ENCODE data around the gene GPR63.

GPR63 gene, protein sequence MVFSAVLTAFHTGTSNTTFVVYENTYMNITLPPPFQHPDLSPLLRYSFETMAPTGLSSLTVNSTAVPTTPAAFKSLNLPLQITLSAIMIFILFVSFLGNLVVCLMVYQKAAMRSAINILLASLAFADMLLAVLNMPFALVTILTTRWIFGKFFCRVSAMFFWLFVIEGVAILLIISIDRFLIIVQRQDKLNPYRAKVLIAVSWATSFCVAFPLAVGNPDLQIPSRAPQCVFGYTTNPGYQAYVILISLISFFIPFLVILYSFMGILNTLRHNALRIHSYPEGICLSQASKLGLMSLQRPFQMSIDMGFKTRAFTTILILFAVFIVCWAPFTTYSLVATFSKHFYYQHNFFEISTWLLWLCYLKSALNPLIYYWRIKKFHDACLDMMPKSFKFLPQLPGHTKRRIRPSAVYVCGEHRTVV

DNA sequence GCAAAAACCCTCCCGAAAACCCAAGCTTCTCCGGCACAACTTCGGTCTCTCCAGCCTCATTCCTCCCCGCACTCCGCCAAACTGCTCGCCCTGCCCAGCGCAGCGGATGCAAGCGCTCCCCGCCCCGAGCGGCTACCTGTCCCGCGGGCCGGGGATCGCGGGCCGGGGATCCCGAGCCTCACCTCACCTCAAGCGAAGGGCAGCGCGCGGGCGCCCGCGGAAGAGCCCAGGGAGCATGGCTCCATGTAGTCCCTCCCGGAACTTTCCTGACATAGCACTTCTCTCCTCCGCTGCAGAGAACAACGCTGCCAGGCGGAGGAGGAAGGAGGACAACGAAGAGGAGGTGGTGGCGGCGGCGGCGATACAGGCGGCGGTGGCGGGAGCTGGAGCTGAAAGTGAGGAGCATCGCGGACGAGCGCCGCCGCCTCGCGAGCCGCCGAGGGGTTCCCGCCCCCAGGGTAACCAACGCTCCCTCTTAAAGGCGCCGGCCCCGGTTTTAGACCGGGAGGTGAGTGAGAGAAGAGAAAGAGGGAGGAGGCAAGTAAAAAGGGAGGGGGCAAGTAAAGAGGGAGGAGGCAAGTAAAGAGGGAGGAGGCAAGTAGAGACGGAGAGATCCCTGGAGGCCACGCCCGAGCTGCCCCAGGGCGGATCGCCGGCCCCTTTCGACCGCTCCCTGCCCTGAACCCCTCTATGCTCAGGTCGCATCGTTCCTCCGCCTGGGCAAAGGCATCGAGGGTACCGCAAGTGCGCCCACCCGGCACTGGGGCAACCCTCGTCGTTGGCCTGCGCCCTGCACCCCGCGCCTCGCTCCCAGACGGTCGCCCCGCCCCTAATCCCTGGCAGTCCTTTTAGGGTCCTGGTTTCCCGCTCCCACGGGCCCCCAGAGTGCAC is at the start of gene GPR63:
TSS of gene GPR63 (minus strand) at position 397 of the 891 bp plus-strand sequence. CDS start 37,746 bp downstream, outside the sequence.
- DNase-seq: peak; percentile 72

DNA sequence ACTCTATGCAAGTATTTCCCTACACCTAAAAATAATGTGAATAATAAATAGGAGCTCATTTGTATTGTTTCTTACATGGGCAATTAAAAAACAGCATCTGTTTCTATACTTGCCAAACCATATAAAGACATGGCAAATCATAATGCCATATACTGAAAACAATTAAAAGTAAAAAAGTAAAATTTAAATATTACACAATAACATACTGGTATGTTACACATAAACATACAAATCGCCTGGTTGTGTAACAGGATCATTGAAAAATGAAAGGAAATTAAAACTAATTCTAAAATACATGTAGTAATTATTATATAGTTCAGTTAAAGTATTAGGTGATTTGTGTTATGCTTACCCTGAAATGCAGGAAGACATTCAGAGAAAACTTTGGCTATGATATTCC is 49.2 kb upstream of the GPR63 start:
- DNase-seq: no peak

DNA sequence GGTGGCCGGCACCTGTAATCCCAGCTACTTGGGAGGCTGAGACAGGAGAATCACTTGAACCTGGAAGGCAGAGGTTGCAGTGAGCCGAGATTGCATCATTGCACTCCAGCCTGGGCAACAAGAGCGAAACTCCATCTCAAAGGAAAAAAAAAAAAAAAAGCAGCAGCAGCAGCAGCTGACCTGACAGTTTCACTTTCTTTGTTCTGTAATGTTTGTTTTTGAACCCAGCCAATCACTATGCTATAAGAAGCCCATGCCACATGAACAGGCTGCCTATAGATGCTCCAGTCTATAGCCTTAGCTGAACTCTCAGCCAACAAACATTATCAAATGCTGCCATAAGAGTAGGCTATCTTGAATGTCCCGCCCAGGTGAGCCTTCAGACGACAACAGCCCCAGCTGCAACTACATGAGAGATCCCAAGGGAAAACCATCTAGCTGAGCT is 47.9 kb upstream of the GPR63 start:
- DNase-seq: peak; percentile 35

DNA sequence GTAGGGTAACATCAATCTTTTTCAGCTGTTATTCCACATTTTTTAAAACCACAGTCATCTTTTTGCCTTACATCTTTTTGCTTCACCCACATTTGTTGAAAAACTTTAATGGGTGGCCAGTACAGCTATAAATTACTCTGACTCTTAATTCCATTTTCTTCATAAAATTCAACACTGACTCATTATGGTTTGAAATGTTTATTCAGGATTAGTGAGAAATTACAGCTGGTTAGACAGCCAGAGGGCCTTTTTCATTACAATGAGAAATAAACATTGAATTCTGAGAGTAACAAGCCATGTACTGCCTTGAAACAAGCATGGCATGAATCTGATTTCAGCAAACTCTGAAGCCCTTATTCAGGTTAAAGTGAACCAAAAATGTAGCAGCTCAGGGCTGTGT is 40.9 kb upstream of the GPR63 start:
- DNase-seq: no peak

DNA sequence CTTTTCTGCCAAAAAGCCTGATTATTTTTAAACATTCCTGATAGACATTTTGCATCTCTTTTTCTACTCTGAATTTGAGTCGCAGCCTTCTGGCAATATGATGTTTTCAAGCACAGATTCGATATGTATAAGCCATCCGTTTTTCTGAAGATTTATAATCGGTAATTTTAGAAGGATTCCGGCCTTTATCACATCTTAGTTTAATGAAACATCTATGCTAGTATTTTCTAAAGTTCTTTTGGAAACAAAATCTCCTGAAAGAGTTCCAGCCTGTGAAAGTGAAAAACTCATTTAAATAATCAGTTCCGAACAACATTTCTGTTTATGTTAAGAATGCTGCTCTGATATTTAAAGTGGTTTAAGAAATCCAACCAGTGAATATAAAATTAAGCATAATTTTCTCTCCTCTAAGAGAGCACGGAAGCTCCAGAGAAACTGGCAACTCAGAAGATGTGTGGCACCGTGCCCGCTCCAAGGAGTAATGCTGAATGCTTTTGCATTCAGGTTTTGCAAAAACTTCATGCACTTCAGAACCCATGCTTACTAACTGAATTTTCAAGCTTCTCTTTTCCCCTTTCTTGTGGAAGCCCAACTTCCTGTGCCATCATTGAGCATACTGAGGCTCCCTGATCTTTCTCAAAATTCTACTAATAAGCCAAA is 39.7 kb upstream of the GPR63 start:
- no peak for DNase-seq

DNA sequence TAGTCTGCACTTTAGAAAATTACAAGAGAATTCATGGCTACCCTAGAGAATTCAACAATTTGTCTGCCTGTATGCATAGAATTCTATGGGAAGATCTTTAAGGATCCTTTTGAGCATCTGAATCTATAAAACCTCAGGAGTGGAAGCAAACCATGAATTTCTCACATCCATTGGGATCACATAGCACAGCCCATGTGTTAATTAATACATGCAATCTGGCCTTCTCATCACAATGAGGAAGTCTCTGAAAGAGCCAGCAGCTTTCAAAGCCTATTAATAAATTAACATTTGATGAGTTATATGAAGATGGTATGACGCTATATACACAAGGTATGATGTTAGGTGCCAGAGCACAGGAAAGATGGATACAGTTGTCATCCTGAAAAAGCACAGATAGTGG is 35.7 kb upstream of the GPR63 start:
- no peak for DNase-seq

DNA sequence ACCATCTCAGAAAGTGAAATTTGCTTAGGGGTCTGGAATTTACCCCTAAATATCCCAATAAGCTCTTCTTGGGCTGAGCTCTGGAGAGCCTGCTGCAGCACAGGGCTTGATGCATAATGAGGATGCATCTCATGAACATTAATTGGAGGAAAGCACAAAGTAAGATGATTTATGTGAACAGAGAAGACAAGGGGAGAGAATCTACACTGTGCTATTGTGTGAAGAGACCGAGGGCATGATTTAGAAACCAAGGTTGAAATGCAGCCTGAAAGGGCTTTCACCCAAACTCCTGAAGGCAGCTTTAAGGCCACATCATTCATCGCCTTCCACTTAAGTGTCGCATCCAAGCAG is 27.8 kb upstream of the GPR63 start:
- DNase-seq: no peak

DNA sequence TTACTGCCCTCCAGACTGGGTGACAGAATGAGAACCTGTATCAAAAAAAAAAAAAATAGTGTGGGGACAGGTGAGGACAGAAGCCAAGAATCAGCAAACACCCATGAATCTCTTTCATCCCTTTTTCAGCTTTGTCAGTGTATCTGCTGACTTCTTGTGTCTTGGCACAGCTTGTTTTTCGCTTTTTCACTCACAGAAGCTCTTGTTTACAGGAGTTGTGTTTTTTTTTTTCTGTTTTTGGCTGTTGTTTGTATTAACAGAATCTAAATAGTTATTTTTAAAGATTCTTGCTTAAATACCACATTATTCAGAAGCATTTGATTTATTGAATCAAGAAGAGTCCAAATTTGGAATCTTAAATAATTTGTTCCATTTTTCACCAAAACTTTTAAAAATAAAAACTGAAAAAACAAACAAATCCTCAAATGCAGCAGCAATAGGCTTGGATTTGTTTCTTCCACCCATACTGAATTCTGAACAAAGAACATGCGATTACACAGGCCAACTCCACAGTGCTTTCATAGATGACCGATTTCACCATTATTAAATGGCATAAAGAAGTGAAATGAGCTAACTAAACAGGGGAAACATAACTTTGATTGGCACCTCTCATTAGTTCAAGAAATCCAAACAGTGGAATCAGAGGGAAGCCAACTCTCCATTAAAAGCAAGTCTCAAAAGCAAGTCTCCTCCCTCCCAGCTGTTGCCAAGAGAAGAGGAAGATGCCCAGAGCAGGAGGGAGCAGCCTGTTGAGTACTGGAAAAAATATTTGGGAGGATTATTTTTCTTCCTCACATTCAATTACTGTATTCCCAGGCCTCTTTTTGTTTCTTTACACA is 27.2 kb upstream of the GPR63 start:
- DNase-seq: no peak

DNA sequence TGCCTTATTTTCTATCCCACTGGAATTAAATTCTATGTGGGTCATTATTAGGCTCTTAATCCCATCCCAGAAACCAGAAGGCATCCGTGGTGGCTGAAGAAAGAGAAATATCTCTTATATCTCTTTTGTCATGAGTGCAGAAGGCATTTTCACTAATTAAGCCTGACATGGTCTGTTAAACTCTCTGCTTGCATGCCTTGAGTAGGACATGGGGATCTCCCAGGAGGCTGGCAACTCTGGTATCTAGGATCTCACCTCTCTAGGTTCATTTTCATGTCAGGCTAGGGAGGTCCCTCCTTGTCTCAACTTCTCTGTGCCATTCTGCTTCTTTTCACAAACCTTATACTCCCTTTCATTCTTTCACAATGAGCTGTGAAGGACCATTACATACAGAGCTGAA is 25.3 kb upstream of the GPR63 start:
- no peak for DNase-seq

DNA sequence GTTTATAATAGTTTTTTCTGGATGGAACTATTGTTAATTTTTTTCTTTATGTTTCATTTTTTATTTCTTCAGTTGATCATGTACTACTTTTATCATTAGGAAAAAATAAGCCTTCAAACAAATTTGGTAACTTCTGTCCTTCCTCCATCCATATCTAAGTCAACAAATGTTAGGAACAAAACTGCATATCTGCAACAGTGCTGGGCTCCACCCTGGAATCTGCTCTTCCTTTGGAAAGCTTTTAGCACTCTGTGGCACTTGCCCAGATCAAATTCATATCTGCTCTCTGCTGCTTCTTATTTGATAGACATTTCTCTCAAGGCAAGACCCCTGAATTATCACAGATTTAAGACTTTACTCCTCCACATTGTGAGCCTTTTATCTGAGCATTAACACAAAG is 24.3 kb upstream of the GPR63 start:
- DNase-seq: no peak

DNA sequence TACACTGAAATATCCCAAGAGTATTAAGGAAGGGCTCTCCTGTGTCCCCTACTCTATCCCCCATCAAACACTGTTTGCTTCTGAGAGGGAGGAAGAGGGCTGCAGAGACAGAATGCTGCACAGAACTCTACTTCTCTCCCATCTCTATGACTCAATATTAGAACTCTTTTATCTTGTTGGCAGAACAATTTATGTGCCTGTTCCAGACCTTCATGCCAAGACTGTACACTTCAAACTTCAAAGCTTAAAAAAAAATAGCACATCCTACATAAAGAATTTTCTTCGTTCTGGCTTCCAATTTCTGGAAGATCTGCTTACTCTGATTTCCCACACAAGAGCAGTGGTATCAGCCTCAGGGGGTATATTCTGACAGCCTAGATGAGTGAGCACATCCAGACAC is 19.6 kb upstream of the GPR63 start:
- DNase-seq: no peak

DNA sequence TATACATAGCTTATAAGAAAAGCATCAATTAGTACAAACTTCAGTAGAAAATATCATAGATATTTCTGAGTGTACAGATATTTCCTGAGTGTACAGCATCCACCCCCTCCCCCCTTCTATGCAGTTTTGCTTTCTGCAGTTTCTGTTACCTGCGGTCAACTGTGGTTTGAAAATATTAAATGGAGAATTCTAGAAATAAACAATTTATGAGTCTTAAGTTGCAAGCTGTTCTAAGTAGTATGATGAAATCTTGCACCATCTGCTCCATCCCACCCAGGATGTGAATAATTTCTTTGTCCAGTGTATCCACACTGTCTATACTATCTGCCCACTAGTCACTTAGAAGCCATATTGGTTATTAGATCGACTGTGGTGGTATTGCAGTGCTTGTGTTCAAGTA is 15.8 kb upstream of the GPR63 start:
- no peak for DNase-seq

DNA sequence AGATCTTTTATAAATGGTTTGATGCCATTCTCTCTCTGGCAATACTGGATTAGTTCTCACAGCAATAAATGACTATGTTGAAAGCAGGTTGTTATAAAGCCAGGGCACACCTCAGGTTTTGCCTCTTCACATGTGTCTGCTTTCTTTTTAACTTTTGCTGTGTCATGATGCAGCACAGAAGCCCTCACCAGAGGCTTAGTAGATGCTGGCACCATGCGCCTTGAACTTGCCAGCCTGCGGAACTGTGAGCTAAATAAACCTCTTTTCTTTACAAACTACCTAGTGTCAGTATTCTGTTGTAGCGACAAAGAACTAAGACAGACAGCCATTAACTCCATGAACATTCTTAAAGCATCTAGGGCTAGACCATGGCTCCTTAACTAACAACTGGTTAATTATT is 15.3 kb upstream of the GPR63 start:
- DNase-seq: no peak

DNA sequence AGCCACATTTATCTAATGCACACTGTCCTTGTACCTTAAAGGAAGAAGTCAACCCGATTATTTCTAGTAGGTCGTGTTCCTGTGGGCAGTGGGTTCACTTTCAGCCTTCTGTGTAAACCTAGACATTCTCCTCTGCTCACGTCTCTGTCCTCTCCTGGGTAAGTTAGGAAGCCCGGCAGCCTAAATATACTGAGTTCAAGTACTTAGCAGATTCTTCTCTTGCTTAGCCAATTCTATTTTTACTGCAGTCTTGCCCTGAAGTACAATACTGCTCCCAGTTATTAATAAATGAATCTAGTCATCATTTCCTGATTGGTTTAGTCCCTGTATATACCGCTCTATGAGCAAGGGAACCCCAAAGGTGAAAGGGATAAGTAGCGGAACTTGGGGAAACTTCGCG is 14.6 kb upstream of the GPR63 start:
- no peak for DNase-seq

DNA sequence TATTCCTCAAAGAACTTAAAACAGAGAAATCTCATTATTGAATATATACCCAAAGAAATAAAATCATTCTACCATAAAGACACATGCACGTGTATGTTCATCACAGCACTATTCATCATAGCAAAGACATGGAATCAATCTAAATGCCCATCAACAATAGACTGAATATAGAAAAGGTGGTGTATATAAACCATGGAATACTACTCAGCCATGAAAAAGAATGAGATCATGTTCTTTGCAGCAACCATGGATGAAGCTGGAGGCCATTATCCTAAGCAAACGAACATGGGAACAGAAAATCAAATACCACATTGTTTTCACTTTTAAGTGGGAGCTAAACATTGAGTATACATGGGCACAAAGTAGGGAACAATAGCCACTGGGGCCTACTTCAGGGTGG is 12.3 kb upstream of the GPR63 start:
- DNase-seq: no peak

DNA sequence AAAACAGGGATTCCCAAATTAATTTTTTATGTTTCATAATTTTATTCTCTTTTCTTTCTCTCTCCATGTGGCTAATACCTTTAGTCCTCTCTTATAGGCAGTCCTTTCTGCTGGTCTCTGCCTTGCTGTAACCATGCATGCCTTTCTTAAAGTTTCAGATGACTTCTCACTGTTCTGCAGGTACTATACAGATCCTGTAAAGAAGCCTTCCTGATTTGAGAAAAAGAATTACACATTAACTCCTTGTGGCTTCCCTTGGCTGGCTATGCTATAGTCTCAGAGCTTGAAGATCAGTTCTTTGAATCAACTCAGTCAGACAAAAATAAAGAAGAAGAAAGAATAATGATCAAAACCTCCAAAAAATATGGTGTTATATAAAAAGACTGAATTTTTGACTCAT is 7.3 kb upstream of the GPR63 start:
- no peak for DNase-seq

DNA sequence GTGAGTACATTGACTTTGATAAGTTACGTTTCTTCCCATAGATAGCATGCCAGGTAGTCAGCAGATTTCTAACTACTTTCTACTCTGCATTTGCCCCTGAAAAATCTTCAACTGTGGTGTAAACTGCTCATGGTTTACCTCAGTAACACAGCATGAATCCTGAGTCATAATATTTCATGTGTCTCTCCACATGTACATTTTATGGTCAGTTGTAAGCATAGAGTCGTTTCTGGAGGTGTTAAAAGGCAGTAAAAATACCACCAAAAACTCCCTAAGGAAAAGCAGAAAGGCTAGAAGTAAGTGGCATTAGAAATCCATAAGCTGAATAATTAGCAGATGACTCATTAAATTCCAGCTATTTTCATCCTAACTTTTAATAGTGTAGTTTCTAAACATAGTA is 4.1 kb upstream of the GPR63 start:
- DNase-seq: no peak

DNA sequence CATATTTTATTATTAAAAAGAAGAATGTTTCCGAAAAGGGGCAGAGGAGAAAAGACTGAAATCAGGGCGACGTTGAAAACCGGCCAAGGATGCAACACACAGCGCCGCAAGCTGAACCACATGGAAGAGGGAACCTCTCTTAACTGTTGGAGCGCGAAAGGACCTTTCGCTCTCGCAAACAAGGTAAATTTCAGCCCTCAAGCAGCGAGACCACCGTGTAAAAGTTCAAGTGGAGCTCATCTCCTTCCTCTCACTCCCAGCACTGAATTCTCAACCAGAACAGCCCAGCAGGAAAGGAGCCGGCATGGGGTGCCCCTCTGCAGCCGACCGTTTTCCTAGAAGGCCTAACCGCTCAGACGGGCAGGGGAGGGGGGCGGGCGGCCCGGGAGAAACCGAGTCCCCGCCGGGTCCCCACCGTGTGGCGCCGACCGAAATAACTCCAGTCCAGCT is 621 bp downstream of the GPR63 start:
- no peak for DNase-seq

DNA sequence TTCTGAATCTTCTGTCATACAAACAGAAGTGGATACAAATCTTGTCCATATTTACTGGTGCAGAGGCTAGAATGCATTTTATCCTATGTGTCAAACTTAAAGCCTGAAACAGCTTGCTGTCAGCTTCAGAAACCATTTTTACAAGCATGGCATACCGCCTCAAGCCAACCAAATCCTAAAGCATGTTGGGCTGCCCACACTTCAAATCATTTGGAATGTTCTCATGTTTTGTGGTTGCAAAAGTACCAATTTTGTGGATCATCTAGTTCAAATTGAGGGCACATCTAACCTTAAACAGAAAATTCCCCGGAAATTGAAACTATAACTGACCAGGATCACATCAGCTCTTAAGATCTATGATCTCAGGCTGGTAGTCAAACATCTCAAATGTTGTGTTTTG is 3.2 kb downstream of the GPR63 start:
- no peak for DNase-seq

DNA sequence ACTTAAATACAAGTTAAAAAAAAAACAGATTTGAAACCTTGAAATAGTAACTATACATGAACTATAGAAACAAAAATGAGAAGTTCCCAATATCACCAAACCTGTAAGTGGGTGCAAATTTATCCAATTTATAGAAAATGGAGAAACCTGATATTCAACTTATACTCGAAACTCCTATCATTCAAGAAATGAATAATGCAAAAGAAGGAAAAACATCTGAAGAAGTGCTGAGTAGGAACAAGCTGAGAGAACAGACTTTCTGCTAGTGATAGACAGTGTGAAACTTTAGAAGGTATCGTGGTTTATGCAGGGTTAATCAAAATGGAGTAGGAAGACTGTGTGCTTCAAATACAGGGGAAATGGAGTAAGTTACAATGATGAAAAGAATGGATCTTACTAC is 4.5 kb downstream of the GPR63 start:
- DNase-seq: no peak

DNA sequence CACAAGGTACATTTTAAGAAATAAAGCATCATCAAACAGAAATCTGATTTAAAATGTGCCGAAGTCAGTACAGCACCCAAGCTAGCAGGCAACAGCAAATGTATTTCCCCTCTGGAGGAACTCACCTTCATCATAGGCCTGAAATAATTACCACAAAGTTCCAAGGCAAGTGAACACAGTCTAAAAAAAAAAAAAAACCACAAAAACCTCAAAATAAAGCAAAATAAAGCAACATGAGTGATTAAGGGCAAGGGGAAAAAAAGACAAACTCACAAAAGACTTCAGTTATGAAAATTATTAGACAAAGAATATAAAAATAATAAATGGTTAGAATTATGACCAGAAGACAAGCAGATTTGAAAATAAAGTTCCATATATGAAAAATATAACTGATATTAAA is 10.4 kb downstream of the GPR63 start:
- DNase-seq: no peak

DNA sequence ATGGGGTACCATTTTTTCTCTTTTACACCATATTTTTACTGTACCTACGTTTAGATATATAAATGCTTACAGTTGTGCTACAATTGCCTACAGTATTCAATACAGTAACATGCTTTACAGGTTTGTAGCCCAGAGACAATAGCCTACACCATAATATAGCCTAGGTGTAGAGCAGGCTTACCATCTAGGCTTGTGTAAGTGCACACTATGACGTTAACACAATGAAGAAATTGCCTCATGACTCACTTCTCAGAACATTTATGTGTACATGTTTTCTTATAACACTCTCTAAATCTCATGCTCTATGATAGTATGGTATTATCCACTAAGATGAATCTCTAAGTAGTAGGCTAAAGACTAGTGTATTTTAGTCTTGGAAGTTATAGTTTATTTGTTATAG is 13.5 kb downstream of the GPR63 start:
- DNase-seq: no peak

DNA sequence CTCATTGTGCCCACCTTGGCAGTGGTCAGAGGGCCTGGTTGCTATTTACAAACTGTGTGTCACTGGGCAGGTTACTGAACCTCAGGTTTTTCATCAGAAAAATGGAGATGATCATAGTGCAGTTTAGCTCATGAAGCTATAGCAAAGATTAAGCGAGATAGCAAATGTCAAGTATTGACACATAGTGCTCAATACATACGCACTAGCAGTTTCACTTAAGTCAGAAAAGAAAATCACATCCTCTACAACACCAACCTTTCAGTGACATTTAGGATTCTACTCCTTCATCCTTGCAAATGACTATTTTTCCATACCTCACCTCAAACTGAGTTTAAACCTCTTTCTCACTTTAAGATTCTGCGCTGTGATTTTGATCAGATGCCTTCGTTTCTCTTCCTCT is 16.2 kb downstream of the GPR63 start:
- DNase-seq: no peak
